ENCODE results near the gene SEC24D.

The SEC24D gene

GRCh38 chr4:118774321-118774720, 61.6 kb downstream of the SEC24D start:
- no peak for DNase-seq (ENCODE audit: low read depth in 3 of 3)

GRCh38 chr4:118773429-118773792, 62.5 kb downstream of the SEC24D start:
- DNase-seq (ENCODE audit: low read depth in 3 of 3) = no peak

DNA sequence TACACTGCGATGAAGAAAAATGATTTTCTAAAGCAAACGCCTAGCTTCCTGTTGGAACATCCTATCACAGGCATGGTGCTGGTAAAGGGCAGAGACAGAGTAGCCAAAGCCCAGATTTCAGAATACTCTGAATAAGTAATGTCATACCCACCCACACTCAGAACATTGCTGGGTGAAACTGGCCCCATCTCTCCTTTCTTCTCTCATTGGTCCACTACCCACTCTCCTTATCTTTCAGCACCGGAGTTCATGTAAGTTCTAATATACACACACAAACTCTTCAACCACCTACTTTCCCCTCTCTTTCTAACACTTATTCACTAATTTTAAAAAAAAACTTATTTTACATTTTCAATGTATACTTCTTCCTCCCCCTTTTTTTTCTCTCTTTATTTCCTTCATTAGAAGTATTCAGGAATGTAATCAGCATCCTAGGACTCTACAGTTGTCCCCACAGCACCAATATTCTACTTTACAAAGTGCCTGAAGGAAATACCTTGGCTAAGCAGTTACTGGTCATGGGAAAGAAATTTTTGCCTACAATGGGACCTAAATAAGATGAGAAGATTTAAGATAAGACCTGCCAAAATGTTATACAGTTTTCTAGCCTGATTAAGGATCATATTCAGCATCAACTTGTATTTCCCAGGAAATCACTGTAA, 63.0 kb downstream of the SEC24D start:
- DNase-seq (ENCODE audit: low read depth in 3 of 3) = no peak

- no peak for DNase-seq (ENCODE audit: low read depth in 3 of 3)
Observed at GRCh38 chr4:118772081-118772766, 63.7 kb downstream of the SEC24D start.

DNA sequence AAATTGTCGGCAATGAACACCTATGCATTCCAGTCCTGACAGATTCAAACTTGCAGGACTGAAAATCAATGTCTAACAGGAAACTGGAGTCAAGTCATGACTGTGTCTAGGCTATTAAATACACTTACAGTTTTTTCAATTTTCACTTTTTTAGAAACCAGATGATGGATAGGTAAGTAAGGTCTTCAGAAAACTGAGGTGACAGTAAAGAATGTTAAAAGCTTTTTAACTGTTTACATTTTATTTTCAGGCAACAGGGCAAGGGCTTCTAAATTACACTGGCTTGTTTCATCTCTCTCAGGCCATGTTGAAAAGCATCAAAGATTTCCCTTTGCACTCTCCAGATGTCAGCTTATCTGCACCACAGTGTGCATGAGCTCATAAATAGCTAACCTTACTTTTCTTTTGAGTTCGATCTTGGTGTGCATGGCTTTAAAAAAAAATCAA, 65.2 kb downstream of the SEC24D start:
- no peak for DNase-seq (ENCODE audit: low read depth in 3 of 3)

- DNase-seq (ENCODE audit: low read depth in 3 of 3) = no peak
Observed at GRCh38 chr4:118769161-118769560, 66.8 kb downstream of the SEC24D start.

GRCh38 chr4:118767109-118767508, 68.8 kb downstream of the SEC24D start:
- no peak for DNase-seq (ENCODE audit: low read depth in 3 of 3)

DNA sequence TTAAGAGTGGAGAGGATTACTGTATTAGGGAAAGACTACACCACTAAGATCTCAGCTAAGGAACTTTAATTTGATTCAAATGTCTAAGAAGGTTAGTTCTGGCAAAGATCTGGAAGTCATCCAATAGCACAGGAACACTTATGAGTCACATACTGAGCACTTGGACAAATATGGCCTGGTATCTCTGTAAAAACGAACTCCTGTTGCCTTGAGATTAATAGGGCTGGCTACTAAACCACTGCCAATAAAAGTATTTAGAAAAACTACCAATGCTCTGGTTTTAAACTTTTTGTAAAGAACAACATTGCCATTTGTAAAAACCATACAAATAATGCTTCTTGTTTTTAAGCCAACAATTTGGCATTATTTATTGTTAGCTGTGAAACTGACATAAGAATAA, 70.5 kb downstream of the SEC24D start:
- DNase-seq (ENCODE audit: low read depth in 3 of 3) = no peak

- no peak for DNase-seq (ENCODE audit: low read depth in 3 of 3)
Observed at GRCh38 chr4:118762730-118763477, 73.0 kb downstream of the SEC24D start.

GRCh38 chr4:118762155-118762554, 73.8 kb downstream of the SEC24D start:
- no peak for DNase-seq (ENCODE audit: low read depth in 3 of 3)

DNA sequence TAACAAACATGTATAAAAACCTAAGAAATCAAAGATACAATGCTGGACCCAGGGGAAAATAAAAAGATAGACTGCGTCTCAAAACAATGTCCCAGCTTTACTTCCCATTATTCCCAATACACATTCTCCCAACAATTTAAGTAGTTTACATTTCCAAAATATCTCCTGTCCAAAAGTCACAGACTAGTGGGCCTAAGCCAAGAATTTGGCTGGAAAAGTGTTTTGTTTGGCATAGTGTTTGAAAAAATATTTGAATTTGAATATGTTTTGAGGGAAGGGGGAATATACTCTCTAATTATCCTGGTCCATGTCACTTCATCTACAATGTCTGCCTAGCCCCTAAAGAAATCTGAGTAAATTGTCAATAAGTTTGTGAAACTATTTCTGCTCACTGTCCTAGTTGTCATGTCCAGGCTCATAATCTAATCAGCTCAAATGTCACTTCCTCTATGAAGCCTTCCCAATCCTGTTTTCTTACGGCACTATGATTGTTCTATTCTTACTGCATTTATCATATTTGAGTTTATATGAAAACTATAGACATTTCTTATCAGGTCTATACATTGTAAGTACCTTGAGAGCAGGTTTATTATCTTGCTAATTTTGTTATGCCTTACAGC, 74.4 kb downstream of the SEC24D start:
- DNase-seq (ENCODE audit: low read depth in 3 of 3) = no peak

- no peak for DNase-seq (ENCODE audit: low read depth in 3 of 3)
Observed at GRCh38 chr4:118760493-118760892, 75.4 kb downstream of the SEC24D start.

DNA sequence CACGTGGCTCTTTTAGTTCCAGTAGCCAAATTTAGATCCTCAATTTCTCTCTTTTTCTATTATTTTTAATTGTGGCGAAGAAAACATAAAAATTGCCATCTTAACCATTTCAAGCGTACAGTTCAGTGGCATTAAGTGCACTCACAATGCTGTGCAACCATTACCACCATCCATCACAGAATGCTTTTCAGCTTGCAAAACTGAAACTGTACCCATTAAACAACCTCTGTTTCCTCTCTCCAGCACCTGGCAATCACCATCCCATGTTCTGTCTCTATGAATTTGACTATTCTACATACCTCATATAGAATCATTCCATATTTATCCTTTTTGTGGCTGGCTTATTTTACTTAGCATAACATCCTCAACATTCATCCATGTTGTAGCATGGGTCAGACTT, 75.8 kb downstream of the SEC24D start:
- DNase-seq (ENCODE audit: low read depth in 3 of 3) = no peak

GRCh38 chr4:118759481-118759880, 76.4 kb downstream of the SEC24D start:
- DNase-seq (ENCODE audit: low read depth in 3 of 3) = no peak

DNA sequence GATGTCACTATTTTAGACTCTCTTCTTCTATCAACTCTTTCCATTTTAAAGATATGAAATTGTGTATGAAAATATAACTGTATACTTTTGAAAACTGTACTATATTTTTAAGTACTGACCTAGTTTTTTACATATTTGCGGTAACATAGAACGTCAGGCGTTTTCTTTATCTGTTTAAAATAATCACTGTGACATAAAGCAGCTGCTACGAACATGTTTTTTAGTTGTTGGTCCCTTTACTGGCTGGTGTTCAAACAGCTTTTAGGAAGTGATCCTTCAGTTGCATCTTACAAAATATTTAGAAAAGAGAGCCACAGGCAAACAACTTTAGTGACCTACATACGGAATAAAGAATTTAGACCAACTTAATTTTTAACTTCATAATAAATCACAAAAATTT, 77.6 kb downstream of the SEC24D start:
- DNase-seq (ENCODE audit: low read depth in 3 of 3) = no peak

DNA sequence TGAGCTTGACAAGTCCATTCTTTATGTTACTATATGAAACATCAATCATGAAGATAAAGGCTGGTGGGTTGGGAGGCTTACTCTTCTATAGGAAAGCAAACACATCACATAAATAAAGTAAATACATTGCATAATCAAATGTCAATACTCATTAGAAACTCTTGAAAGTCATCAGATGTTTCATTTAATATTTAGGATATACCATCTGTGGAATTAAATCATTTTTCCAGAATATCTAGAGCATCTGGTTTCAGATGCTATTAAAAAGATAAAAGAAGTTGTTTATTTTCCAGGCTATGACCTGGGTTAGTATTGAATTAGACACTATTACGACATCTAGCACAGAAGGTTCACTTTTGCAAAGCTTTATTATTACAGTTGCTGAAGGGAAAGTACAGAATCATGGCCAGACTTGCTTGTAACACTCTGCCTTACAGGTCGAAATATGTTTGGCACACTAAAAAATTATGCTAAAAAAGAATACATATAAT, 78.1 kb downstream of the SEC24D start:
- no peak for DNase-seq (ENCODE audit: low read depth in 3 of 3)

- DNase-seq (ENCODE audit: low read depth in 3 of 3) = no peak
Observed at GRCh38 chr4:118756958-118757357, 79.0 kb downstream of the SEC24D start.

- DNase-seq (ENCODE audit: low read depth in 3 of 3) = no peak
Observed at GRCh38 chr4:118756429-118756828, 79.5 kb downstream of the SEC24D start.

DNA sequence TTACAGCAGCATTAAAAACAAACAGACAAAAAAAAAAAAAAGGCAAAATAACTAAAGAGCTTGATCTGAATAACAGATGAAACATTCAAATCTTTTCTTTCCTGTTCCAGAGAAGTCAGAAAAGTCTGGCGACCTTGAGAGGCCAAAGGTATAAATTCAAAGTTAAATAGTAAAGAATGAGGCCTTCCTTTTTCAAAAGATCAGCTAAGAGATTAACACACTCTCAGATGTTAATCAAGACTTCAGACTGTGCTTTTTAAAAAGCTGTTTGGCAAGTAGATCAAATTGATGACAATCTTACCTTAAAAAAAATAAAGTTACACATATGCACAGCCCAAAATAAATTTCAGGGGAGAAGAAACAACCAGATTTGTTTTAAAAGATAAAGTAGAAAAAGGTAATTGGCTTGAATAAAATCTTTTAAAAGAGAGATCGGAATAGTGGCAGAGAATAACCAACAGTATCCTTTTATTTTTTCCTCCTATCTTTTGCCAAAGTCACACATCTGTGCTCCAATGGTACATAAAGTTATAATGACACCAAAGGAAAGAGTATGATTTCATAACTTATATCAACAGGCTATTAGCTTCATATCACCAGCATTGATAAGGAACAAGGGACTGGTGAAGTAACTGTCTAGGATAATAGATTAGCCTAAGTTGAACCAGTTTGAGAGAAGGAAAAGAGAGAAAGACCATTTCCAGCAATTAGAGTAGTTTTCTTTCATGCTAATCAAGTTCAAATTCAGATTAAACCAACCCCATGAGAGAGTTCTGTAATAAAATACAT, 80.3 kb downstream of the SEC24D start:
- DNase-seq (ENCODE audit: low read depth in 3 of 3) = no peak

DNA sequence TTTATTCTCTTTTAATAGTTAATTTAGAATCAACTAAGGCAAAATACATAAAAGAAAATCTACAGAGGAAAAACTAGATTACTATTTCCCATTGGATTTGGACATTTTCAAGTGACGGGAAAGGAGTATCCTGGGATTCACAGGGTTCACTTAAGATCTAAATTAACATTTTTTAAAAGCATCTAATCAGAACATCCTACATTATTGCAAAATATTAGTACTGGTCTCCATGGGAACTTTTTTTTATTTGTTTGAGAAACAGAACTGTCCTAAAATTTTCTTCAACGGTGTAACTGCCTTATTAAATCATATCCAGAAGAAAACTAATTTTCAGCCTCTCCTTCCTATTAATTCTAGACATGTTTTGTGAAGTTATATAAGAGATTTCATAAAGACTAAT, 81.0 kb downstream of the SEC24D start:
- no peak for DNase-seq (ENCODE audit: low read depth in 3 of 3)

DNA sequence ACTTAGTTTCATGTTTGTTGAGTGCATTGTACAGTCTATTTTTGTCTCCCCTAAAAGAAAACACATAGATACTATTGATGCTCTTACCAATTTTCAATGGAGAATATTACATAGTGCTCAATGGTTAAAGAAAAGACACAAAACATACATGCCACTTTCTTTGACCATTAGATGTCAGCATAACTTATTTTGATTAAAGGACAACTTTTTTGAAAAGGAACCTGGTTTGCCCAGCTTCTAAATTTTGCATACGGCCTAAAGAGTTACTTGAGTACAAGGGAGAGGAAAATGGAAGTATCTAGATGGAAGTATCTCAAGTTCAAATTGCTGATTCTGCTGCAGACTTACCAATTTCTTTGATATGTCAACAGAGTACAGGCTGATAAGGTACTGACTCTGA, 82.2 kb downstream of the SEC24D start:
- no peak for DNase-seq (ENCODE audit: low read depth in 3 of 3)

- DNase-seq (ENCODE audit: low read depth in 3 of 3) = no peak
Observed at GRCh38 chr4:118753096-118753495, 82.8 kb downstream of the SEC24D start.
